H9 (cell line): ENCODE data around the gene KIAA1671. TPM values are rescaled to one million over a fixed set of nuclear protein-coding genes. Genes with fewer than 3 reads are reported as not detected.

Experiments
- DNase-seq: peaks from one replicate; pipeline ENCODE4 v3.0.0-alpha.2; 2017
- H2AFZ ChIP-seq: one replicate; pipeline ENCODE4 v1.6.1; 2013; ENCODE audit warnings: mild to moderate bottlenecking, low read length, control low read depth, moderate library complexity
- H2AK5ac ChIP-seq: 2 replicates; pipeline ENCODE4 v1.6.1; 2013; ENCODE audit warnings: low read length, control low read depth, mixed read lengths; ENCODE audit not compliant: insufficient read length
- H2BK120ac ChIP-seq: one replicate; pipeline ENCODE4 v1.6.1; 2013; ENCODE audit warnings: low read depth, mild to moderate bottlenecking, low read length, control low read depth, inconsistent platforms; ENCODE audit not compliant: poor library complexity, severe bottlenecking
- H2BK12ac ChIP-seq: 2 replicates; pipeline ENCODE4 v1.6.1; 2013; ENCODE audit warnings: low read length, control low read depth, mixed read lengths, low read depth; ENCODE audit not compliant: insufficient read length
- H2BK15ac ChIP-seq: 2 replicates; pipeline ENCODE4 v1.6.1; 2013; ENCODE audit warnings: low read depth, low read length, control low read depth
- H2BK20ac ChIP-seq: one replicate; pipeline ENCODE4 v1.6.1; 2013; ENCODE audit warnings: low read depth, mild to moderate bottlenecking, low read length, control low read depth, inconsistent platforms; ENCODE audit not compliant: poor library complexity, severe bottlenecking
- H2BK5ac ChIP-seq: 2 replicates; pipeline ENCODE4 v1.6.1; 2013; ENCODE audit warnings: low read length, control low read depth, mixed read lengths; ENCODE audit not compliant: insufficient read length
- H3K14ac ChIP-seq: 2 replicates; pipeline ENCODE4 v1.6.1; 2013; ENCODE audit warnings: low read length, control low read depth; ENCODE audit not compliant: insufficient read depth
- H3K18ac ChIP-seq: 2 replicates; pipeline ENCODE4 v1.6.1; 2013; ENCODE audit warnings: low read depth, mild to moderate bottlenecking, mixed read lengths, low read length, control low read depth; ENCODE audit not compliant: insufficient read length
- H3K23ac ChIP-seq: 2 replicates; pipeline ENCODE4 v1.6.1; 2013; ENCODE audit warnings: low read length, control low read depth, mixed read lengths, low read depth; ENCODE audit not compliant: insufficient read length
- H3K23me2 ChIP-seq: 2 replicates; pipeline ENCODE4 v1.6.1; 2013; ENCODE audit warnings: low read depth, mild to moderate bottlenecking, mixed read lengths, low read length, control low read depth; ENCODE audit not compliant: insufficient read length, poor library complexity, severe bottlenecking
- H3K27ac ChIP-seq: 2 replicates; pipeline ENCODE4 v1.5.1; 2013; ENCODE audit warnings: low read length, control low read depth, mixed read lengths, low read depth; ENCODE audit not compliant: insufficient read length
- H3K27me3 ChIP-seq: 2 replicates; pipeline ENCODE4 v1.6.1; 2013; ENCODE audit warnings: low read length, control low read depth, inconsistent platforms; ENCODE audit not compliant: insufficient read depth
- H3K4ac ChIP-seq: 2 replicates; pipeline ENCODE4 v1.6.1; 2013; ENCODE audit warnings: low read depth, mild to moderate bottlenecking, control low read depth, inconsistent platforms, low read length, moderate library complexity
- H3K4me1 ChIP-seq: 2 replicates; pipeline ENCODE4 v1.6.1; 2013; ENCODE audit warnings: low read length, control low read depth, inconsistent platforms; ENCODE audit not compliant: insufficient read depth
- H3K4me2 ChIP-seq: 2 replicates; pipeline ENCODE4 v1.6.1; 2013; ENCODE audit warnings: low read length, control low read depth, mixed read lengths; ENCODE audit not compliant: insufficient read length, insufficient read depth
- H3K56ac ChIP-seq: 2 replicates; pipeline ENCODE4 v1.6.1; 2013; ENCODE audit warnings: low read depth, mild to moderate bottlenecking, mixed read lengths, low read length, control low read depth; ENCODE audit not compliant: insufficient read length
- H3K79me1 ChIP-seq: 2 replicates; pipeline ENCODE4 v1.6.1; 2013; ENCODE audit warnings: low read depth, mild to moderate bottlenecking, moderate library complexity, low read length, control low read depth, inconsistent platforms; ENCODE audit not compliant: insufficient read depth, poor library complexity, severe bottlenecking
- H3K79me2 ChIP-seq: 2 replicates; pipeline ENCODE4 v1.6.1; 2013; ENCODE audit warnings: low read length, control low read depth, inconsistent platforms; ENCODE audit not compliant: insufficient read depth
- H3K9ac ChIP-seq: 2 replicates; pipeline ENCODE4 v1.6.1; 2013; ENCODE audit warnings: low read length, control low read depth, mixed read lengths; ENCODE audit not compliant: insufficient read length; ENCODE audit errors: extremely low read depth
- H3K9me3 ChIP-seq: one replicate; pipeline ENCODE4 v1.6.1; 2013; ENCODE audit warnings: low read depth, low read length, inconsistent platforms; ENCODE audit not compliant: control insufficient read depth
- H3T11ph ChIP-seq: one replicate; pipeline ENCODE4 v1.6.1; 2013; ENCODE audit warnings: mild to moderate bottlenecking, low read length, control low read depth, inconsistent platforms
- H4K20me1 ChIP-seq: one replicate; pipeline ENCODE4 v1.6.1; 2013; ENCODE audit not compliant: control insufficient read depth, insufficient read length, insufficient read depth
- H4K5ac ChIP-seq: 2 replicates; pipeline ENCODE4 v1.6.1; 2013; ENCODE audit warnings: low read depth, mild to moderate bottlenecking, mixed read lengths, low read length, control low read depth; ENCODE audit not compliant: insufficient read length
- H4K8ac ChIP-seq: replicated peaks from 2 replicates; pipeline ENCODE4 v1.6.1; 2013; ENCODE audit warnings: low read length, control low read depth, mixed read lengths, low read depth; ENCODE audit not compliant: insufficient read length
- H4K91ac ChIP-seq: 2 replicates; pipeline ENCODE4 v1.6.1; 2013; ENCODE audit warnings: low read depth, mild to moderate bottlenecking, moderate library complexity, mixed read lengths, low read length, control low read depth; ENCODE audit not compliant: insufficient read length
- H3K27ac Mint-ChIP-seq, 3 experiments: 2 replicates in 2 of 3; 3 replicates in 1 of 3; pipeline ENCODE4 v1.8.0; 2020 to 2021; ENCODE audit warnings: mixed read lengths in 3 of 3, mild to moderate bottlenecking in 1 of 3, moderate library complexity in 1 of 3
- H3K27me3 Mint-ChIP-seq: 2 replicates; pipeline ENCODE4 v1.8.0; 2021; ENCODE audit warnings: low read depth, mild to moderate bottlenecking, moderate library complexity, mixed read lengths
- H3K36me3 Mint-ChIP-seq, 3 experiments: 2 replicates in 2 of 3; 3 replicates in 1 of 3; pipeline ENCODE4 v1.8.0; 2020 to 2021; ENCODE audit warnings: low read depth in 3 of 3, mixed read lengths in 3 of 3; ENCODE audit not compliant: insufficient read depth in 1 of 3
- H3K4me1 Mint-ChIP-seq, 2 experiments: 2 replicates each; pipeline ENCODE4 v1.8.0; 2020; ENCODE audit warnings: mixed read lengths in 2 of 2
- H3K4me3 Mint-ChIP-seq, 2 experiments: 2 replicates in 1 of 2; 3 replicates in 1 of 2; pipeline ENCODE4 v1.8.0; 2020 to 2021; ENCODE audit warnings: mild to moderate bottlenecking in 2 of 2, mixed read lengths in 2 of 2, moderate library complexity in 1 of 2
- H3K9me3 Mint-ChIP-seq, 2 experiments: 2 replicates in 1 of 2; 3 replicates in 1 of 2; pipeline ENCODE4 v1.8.0; 2020; ENCODE audit warnings: mild to moderate bottlenecking in 2 of 2, mixed read lengths in 2 of 2, moderate library complexity in 1 of 2
- CTCF ChIP-seq: fragments of 200-600 bp; sonication (generic); conservative IDR thresholded peaks from 3 replicates; pipeline ENCODE4 v1.8.0; 2021; ENCODE audit warnings: antibody characterized with exemption, mild to moderate bottlenecking
- WGBS: extraction: QIAGEN DNeasy Blood & Tissue Kit; methylation state at CpG from one replicate; pipeline ENCODE4 v1.1.7; 2013; ENCODE audit warnings: missing lambda C conversion rate, low lambda C conversion rate, mixed read lengths; ENCODE audit not compliant: insufficient read length; ENCODE audit errors: extremely low coverage; 5-methylcytosine and 5-hydroxymethylcytosine counted together
- total RNA-seq: library from RNA; stranded (reverse); gene quantifications from 2 replicates; pipeline ENCODE4 v1.2.1, GENCODE V29; 2021

The KIAA1671 gene
- total RNA-seq, 1 experiment from 2014 or later = 22.6 TPM

GRCh38 chr22:25045159-25045558 lies 92.6 kb downstream of the KIAA1671 start:
- Histone ChIP-seq H3K79me1 (peaks cover under 1% of the 10 kb centered on the region), H3K4me2 (no peak overlapping the region), H3K4ac (no peak overlapping the region), H2BK20ac (no peak overlapping the region), H3K9me3 (no peaks in the 10 kb centered on the region), H3K14ac (no peak overlapping the region), H3K27ac (no peak overlapping the region), H3K27me3 (no peaks in the 10 kb centered on the region), H3K23ac (no peak overlapping the region), H3T11ph (no peak overlapping the region), H4K5ac (no peak overlapping the region), H2AFZ (no peak overlapping the region), H3K9ac (no peak overlapping the region), H3K4me1 (no peaks in the 10 kb centered on the region), H3K56ac (no peak overlapping the region), H3K18ac (no peak overlapping the region), H2BK12ac (no peak overlapping the region), H4K20me1 (no peaks in the 10 kb centered on the region), H3K23me2 (no peaks in the 10 kb centered on the region), H2BK120ac (no peak overlapping the region), H2BK5ac (no peak overlapping the region), H4K91ac (no peak overlapping the region), H2AK5ac (no peak overlapping the region), H4K8ac (no peak overlapping the region), H2BK15ac (no peak overlapping the region), H3K79me2 (no peaks in the 10 kb centered on the region)
- H3K27me3 Mint-ChIP-seq = no peaks in the 10 kb centered on the region
- peaks cover 4 to 13% of the 10 kb centered on the region in 2 experiments for H3K4me1 Mint-ChIP-seq
- no CpG with 5 or more reads among the region's 2 CpGs for WGBS
- no peak overlapping the region for H3K4me3 Mint-ChIP-seq
- no peak for TF ChIP-seq CTCF
- peaks cover 1 to 3% of the 10 kb centered on the region in 2 experiments; a peak in 3 of 5 replicates for H3K9me3 Mint-ChIP-seq
- H3K36me3 Mint-ChIP-seq = peaks cover 16 to 24% (median 22%) of the 10 kb centered on the region in 3 experiments; a peak in 6 of 7 replicates
- H3K27ac Mint-ChIP-seq = no peak overlapping the region
- DNase-seq = no peak
